ENCODE results near the gene ZFP92. TPM values are rescaled to one million over a fixed set of nuclear protein-coding genes. Genes with fewer than 3 reads are reported as not detected.

The ZFP92 gene
- total RNA-seq, 1 experiment from 2014 or later = 0.07 TPM

DNA sequence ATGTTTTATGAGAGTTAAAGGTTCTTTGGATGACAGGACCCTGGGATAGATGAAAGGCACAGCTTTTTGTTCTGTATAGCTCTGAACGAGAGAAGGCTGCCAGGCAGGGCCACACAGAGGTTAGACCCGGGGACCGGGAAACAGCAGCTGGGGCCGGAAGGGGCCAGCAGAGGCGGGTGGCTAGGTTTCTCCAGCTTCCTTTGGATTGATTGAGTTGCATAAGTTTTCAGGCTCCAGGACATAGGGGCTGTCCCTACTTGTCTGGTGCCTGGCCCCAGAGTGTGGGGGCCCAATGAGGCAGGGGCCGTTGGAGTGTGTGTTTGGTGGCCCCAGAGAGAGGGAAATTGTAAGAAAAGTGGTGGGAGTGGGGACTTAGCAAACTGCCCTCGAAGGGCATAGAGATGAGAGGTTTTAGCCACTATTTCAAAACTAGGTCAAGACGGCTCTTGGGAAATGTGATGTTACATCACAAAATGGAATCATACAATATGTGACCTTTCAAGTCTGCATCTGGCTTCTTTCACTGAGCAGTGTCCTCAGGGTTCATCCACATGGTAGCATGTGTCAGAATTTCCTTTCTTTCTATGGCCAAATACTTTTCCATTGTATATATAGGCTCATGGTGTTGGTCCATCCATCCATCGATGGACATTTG is 3.7 kb downstream of the ZFP92 start:
- H3K27me3 ChIP-seq = no peaks in the 10 kb centered on the region
- no peaks in the 10 kb centered on the region for H3K9me3 ChIP-seq
- no peaks in the 10 kb centered on the region for H3K36me3 ChIP-seq
- DNase-seq = no peak
- no peak overlapping the region for H3K4me3 ChIP-seq

- H3K9me3 ChIP-seq = no peaks in the 10 kb centered on the region
- no peaks in the 10 kb centered on the region for H3K36me3 ChIP-seq
- H3K27me3 ChIP-seq = no peaks in the 10 kb centered on the region
- no peak overlapping the region for H3K4me3 ChIP-seq
- DNase-seq = no peak
These were observed 5.6 kb downstream of the ZFP92 start for GRCh38 chrX:153416781-153417450.

DNA sequence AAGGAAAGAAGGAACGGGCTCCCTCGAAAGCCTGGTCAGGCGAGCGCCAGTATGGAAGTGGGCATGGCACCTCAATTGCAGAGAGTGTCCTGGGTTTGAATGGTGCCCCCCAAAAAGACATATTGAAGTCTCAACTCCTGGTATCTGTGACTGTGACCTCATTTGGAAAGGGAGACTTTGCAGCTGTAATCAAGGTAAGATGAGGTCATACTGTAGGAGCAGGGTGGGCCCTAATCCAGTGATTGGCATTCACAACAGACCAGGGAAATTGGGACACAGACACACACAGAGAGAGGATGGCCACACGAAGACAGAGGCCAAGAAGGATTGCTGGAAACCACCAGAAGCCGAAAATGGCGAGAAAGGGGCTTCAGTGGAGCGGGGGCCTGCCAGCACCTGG is 6.4 kb downstream of the ZFP92 start:
- no peak overlapping the region for H3K4me3 ChIP-seq
- no peaks in the 10 kb centered on the region for H3K36me3 ChIP-seq
- DNase-seq = no peak
- no peaks in the 10 kb centered on the region for H3K9me3 ChIP-seq
- no peaks in the 10 kb centered on the region for H3K27me3 ChIP-seq

DNA sequence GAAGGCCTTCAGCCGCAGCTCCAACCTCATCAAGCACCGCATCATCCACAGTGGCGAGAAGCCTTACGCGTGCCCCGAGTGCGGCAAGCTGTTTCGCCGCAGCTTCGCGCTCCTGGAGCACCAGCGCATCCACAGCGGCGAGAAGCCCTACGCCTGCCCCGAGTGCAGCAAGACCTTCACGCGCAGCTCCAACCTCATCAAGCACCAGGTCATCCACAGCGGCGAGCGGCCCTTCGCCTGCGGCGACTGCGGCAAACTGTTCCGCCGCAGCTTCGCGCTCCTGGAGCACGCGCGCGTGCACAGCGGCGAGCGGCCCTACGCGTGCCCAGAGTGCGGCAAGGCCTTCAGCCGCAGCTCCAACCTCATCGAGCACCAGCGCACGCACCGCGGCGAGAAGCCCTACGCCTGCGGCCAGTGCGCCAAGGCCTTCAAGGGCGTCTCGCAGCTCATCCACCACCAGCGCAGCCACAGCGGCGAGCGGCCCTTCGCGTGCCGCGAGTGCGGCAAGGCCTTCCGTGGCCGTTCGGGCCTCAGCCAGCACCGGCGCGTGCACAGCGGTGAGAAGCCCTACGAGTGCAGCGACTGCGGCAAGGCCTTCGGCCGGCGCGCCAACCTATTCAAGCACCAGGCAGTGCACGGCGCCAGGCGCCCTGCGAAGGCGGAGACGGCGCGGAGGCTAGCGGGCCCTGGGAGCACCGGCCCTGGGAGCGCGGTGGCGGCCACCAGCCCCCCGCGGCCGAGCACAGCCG is 9.8 kb downstream of the ZFP92 start:
- Histone ChIP-seq H3K4me3 (no peak overlapping the region), H3K9me3 (no peaks in the 10 kb centered on the region), H3K36me3 (no peaks in the 10 kb centered on the region), H3K27me3 (no peaks in the 10 kb centered on the region)
- DNase-seq = no peak

GRCh38 chrX:153421856-153422255 is 10.6 kb downstream of the ZFP92 start:
- H3K9me3 ChIP-seq = no peaks in the 10 kb centered on the region
- H3K36me3 ChIP-seq = no peaks in the 10 kb centered on the region
- no peak for DNase-seq
- no peak overlapping the region for H3K4me3 ChIP-seq
- H3K27me3 ChIP-seq = no peaks in the 10 kb centered on the region

GRCh38 chrX:153423652-153424051 is 12.4 kb downstream of the ZFP92 start:
- no peak overlapping the region for H3K4me3 ChIP-seq
- no peaks in the 10 kb centered on the region for H3K36me3 ChIP-seq
- H3K27me3 ChIP-seq = no peaks in the 10 kb centered on the region
- no peak for DNase-seq
- no peaks in the 10 kb centered on the region for H3K9me3 ChIP-seq

GRCh38 chrX:153426204-153426603 is 14.9 kb downstream of the ZFP92 start:
- no peak overlapping the region for H3K4me3 ChIP-seq
- no peaks in the 10 kb centered on the region for H3K9me3 ChIP-seq
- H3K27me3 ChIP-seq = no peaks in the 10 kb centered on the region
- DNase-seq = no peak
- H3K36me3 ChIP-seq = no peaks in the 10 kb centered on the region

DNA sequence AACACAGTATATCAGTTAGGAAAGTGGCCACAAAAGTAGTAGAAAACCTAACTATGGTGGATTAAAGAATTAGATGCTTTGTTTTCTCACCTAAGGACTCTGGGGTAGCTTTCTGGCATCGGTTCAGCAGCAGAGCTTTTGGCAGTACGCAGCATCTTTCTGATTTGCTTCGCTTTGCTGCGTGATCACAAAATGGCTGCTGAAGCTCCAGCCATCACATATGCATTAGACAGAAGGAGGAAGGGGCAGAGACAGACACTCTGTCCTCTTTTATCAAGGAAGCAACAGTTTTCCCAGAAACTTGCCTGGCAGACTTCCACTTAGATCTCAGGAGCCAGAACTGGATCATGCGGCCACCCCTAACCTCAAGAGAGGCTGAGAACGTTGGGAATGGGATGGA is 19.5 kb downstream of the ZFP92 start:
- H3K4me3 ChIP-seq = no peak overlapping the region

GRCh38 chrX:153433161-153433680 is 21.9 kb downstream of the ZFP92 start:
- Histone ChIP-seq H3K36me3 (no peaks in the 10 kb centered on the region), H3K27me3 (no peaks in the 10 kb centered on the region), H3K9me3 (no peaks in the 10 kb centered on the region), H3K4me3 (no peak overlapping the region)
- no peak for DNase-seq

More for the DNA sequence above, 19.5 kb downstream of the ZFP92 start:
- H3K9me3 ChIP-seq = no peaks in the 10 kb centered on the region
- H3K36me3 ChIP-seq = no peaks in the 10 kb centered on the region
- DNase-seq = no peak
- no peaks in the 10 kb centered on the region for H3K27me3 ChIP-seq

- Histone ChIP-seq H3K4me3 (no peak overlapping the region), H3K9me3 (no peaks in the 10 kb centered on the region), H3K27me3 (no peaks in the 10 kb centered on the region), H3K36me3 (no peaks in the 10 kb centered on the region)
- no peak for DNase-seq
These were observed 22.6 kb downstream of the ZFP92 start for GRCh38 chrX:153433781-153434285.

GRCh38 chrX:153434801-153435200 is 23.5 kb downstream of the ZFP92 start:
- DNase-seq = no peak

DNA sequence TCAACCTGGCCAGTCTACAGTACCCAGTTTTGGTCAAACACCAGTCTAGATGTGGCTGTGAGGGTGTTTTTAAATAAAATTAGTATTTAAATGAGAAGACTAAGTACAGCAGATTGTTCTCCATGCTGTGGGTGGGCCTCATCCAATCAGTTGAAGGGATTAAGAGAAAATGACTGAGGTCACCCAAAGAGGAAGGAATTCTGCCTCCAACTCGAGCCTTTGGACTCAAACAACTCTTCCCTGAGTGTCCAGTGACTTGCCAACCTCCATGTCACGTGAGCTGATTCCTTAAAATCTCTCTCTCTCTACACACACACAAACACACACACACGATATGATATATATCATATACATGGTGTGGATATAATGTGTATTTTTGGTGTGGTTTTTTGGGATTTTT is 24.6 kb downstream of the ZFP92 start:
- Histone ChIP-seq H3K36me3 (no peaks in the 10 kb centered on the region), H3K27me3 (no peaks in the 10 kb centered on the region), H3K4me3 (no peak overlapping the region), H3K9me3 (no peaks in the 10 kb centered on the region)
- DNase-seq = no peak

More at GRCh38 chrX:153434801-153435200, 23.5 kb downstream of the ZFP92 start:
- Histone ChIP-seq H3K4me3 (no peak overlapping the region), H3K27me3 (no peaks in the 10 kb centered on the region), H3K36me3 (no peaks in the 10 kb centered on the region), H3K9me3 (no peaks in the 10 kb centered on the region)

GRCh38 chrX:153438532-153438931 is 27.3 kb downstream of the ZFP92 start:
- no peaks in the 10 kb centered on the region for H3K27me3 ChIP-seq
- no peaks in the 10 kb centered on the region for H3K36me3 ChIP-seq
- no peaks in the 10 kb centered on the region for H3K9me3 ChIP-seq
- H3K4me3 ChIP-seq = no peak overlapping the region
- no peak for DNase-seq

GRCh38 chrX:153439977-153440376 is 28.7 kb downstream of the ZFP92 start:
- Histone ChIP-seq H3K9me3 (no peaks in the 10 kb centered on the region), H3K4me3 (no peak overlapping the region), H3K27me3 (no peaks in the 10 kb centered on the region), H3K36me3 (no peaks in the 10 kb centered on the region)
- no peak for DNase-seq

- Histone ChIP-seq H3K36me3 (no peaks in the 10 kb centered on the region), H3K27me3 (no peaks in the 10 kb centered on the region), H3K9me3 (no peaks in the 10 kb centered on the region), H3K4me3 (no peak overlapping the region)
- DNase-seq = no peak
These were observed 29.4 kb downstream of the ZFP92 start for GRCh38 chrX:153440556-153441135.

DNA sequence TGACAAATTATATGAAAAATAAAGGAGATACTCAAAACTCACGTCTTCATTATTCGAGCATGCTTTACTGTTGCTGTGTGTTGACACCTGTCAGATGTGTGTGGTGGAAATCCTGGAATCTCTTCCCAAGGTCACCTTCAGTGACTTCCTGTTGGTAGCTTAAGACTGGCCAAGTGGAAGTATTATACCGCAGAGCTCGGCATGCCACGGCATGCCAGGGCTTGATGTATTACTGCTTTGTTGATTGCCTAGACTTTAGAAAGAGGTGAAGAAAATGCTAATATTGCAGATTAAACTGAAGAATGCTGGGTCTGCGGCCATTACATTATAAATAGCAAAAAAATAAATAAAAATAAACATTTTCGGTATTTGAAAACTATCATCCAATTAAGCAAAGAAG is 30.0 kb downstream of the ZFP92 start:
- H3K27me3 ChIP-seq = no peaks in the 10 kb centered on the region
- H3K36me3 ChIP-seq = no peaks in the 10 kb centered on the region
- no peak overlapping the region for H3K4me3 ChIP-seq
- no peak for DNase-seq
- H3K9me3 ChIP-seq = no peaks in the 10 kb centered on the region

- H3K4me3 ChIP-seq = no peak overlapping the region
- H3K27me3 ChIP-seq = no peaks in the 10 kb centered on the region
- no peaks in the 10 kb centered on the region for H3K9me3 ChIP-seq
- H3K36me3 ChIP-seq = no peaks in the 10 kb centered on the region
- DNase-seq = no peak
These were observed 30.7 kb downstream of the ZFP92 start for GRCh38 chrX:153441981-153442380.
